Colonic mucosa (tissue), 4 donors: Measurements from ENCODE around the gene SMIM3. TPM values are rescaled to one million over a fixed set of nuclear protein-coding genes. Genes with fewer than 3 reads are reported as not detected.
"Not testable (repeated sequence)": the region's sequence is repeated elsewhere in the genome, so short reads cannot be mapped to it uniquely, and the experiment has no call there.

ENCODE experiments used
- DNase-seq: peaks from one replicate; pipeline ENCODE4 v3.0.0-alpha.2; 2020
- H3K27ac ChIP-seq: fragments of 200-600 bp; one replicate; pipeline ENCODE4 v1.8.0; 2021
- H3K27me3 ChIP-seq: fragments of 200-600 bp; one replicate; pipeline ENCODE4 v1.8.0; 2021
- H3K36me3 ChIP-seq: fragments of 200-600 bp; one replicate; pipeline ENCODE4 v1.8.0; 2021
- H3K4me1 ChIP-seq: fragments of 200-600 bp; one replicate; pipeline ENCODE4 v1.8.0; 2021; ENCODE audit warnings: mild to moderate bottlenecking
- H3K4me3 ChIP-seq: fragments of 200-600 bp; one replicate; pipeline ENCODE4 v1.8.0; 2021
- H3K9ac ChIP-seq, 2 donors: one replicate each; pipeline ENCODE4 v1.7.0; 2013; ENCODE audit warnings: control low read depth in 2 of 2, low read depth in 2 of 2, low read length in 2 of 2
- H3K9me3 ChIP-seq: fragments of 200-600 bp; one replicate; pipeline ENCODE4 v1.8.0; 2021
- intact Hi-C: fragments of 100-400 bp; cut with DNase I; formaldehyde crosslinking; loops from one replicate; pipeline ENCODE4 v1.14.1; 2022
- total RNA-seq, 2 donors: library from RNA; stranded (reverse); fragmentation: NEBNext Ultra II Directional in 1 of 2; extraction: Animal tissue kit (Norgen Biotek cat#: 25700) in 1 of 2; gene quantifications; one replicate each; pipeline ENCODE4 v1.2.1, GENCODE V29; 2021
- TF ChIP-seq, protein P1 (sequence below): fragments of 200-600 bp; IDR thresholded peaks from one replicate; pipeline ENCODE4 v1.8.0; 2022; ENCODE audit warnings: antibody characterized with exemption, mild to moderate bottlenecking
- donor health status: healthy.
- donor health status: DM: no; HTN: no; CAD: no.
- donor health status: DM: no; HTN: no; CAD: no.

The SMIM3 gene
- total RNA-seq, 2 donors from 2014 or later: 10.1 to 12.6 TPM

DNA sequence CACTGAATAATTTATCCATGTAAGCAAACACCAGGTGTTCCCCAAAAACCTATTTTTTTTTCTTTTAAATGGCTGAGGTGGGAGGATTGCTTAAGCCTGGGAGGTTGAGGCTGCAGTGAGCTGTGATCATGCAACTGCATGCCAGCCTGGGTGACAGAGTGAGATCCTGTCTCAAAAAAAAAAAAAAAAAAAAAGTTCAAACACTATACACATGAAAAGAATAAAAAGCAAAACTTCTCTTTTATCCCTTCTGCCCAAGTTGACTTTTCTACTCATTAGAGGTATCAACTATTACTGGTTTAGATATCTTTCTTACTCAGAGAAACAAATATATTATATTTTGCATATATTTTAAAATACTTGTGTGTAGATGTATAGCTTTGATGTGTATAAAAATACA is 37.6 kb upstream of the SMIM3 start:
- H3K27ac ChIP-seq: no peak overlapping the region
- intact Hi-C loops: no loop called here

GRCh38 chr5:150742455-150743141 is 36.0 kb upstream of the SMIM3 start:
- H3K27me3 ChIP-seq, H3K36me3 ChIP-seq, H3K9me3 ChIP-seq, intact Hi-C loops, H3K9ac ChIP-seq, H3K4me1 ChIP-seq, H3K27ac ChIP-seq, DNase-seq, H3K4me3 ChIP-seq: not testable (repeated sequence)

More for the DNA sequence above, 37.6 kb upstream of the SMIM3 start:
- H3K9me3 ChIP-seq: no peaks in the 10 kb centered on the region
- TF ChIP-seq, protein P1, sequence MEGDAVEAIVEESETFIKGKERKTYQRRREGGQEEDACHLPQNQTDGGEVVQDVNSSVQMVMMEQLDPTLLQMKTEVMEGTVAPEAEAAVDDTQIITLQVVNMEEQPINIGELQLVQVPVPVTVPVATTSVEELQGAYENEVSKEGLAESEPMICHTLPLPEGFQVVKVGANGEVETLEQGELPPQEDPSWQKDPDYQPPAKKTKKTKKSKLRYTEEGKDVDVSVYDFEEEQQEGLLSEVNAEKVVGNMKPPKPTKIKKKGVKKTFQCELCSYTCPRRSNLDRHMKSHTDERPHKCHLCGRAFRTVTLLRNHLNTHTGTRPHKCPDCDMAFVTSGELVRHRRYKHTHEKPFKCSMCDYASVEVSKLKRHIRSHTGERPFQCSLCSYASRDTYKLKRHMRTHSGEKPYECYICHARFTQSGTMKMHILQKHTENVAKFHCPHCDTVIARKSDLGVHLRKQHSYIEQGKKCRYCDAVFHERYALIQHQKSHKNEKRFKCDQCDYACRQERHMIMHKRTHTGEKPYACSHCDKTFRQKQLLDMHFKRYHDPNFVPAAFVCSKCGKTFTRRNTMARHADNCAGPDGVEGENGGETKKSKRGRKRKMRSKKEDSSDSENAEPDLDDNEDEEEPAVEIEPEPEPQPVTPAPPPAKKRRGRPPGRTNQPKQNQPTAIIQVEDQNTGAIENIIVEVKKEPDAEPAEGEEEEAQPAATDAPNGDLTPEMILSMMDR: no peak
- no peaks in the 10 kb centered on the region for H3K4me1 ChIP-seq
- no peaks in the 10 kb centered on the region for H3K36me3 ChIP-seq
- DNase-seq: no peak
- no peak overlapping the region for H3K4me3 ChIP-seq
- no peak overlapping the region for H3K9ac ChIP-seq
- no peaks in the 10 kb centered on the region for H3K27me3 ChIP-seq

DNA sequence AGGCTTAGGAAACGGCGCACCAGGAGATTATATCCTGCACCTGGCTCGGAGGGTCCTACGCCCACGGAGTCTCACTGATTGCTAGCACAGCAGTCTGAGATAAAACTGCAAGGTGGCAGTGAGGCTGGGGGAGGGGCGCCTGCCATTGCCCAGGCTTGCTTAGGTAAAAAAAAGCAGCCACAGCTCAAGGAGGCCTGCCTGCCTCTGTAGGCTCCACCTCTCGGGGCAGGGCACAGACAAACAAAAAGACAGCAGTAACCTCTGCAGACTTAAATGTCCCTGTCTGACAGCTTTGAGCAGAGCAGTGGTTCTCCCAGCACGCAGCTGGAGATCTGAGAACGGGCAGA is 35.4 kb upstream of the SMIM3 start:
- DNase-seq, intact Hi-C loops, H3K36me3 ChIP-seq, H3K27me3 ChIP-seq, H3K27ac ChIP-seq, H3K4me1 ChIP-seq, H3K9me3 ChIP-seq, H3K9ac ChIP-seq, H3K4me3 ChIP-seq: not testable (repeated sequence)

GRCh38 chr5:150750469-150750868 is 28.1 kb upstream of the SMIM3 start:
- no peak overlapping the region for H3K27ac ChIP-seq
- intact Hi-C loops: no loop called here
- no peak overlapping the region for H3K4me3 ChIP-seq
- no peak for DNase-seq
- H3K36me3 ChIP-seq: peaks cover 14% of the 10 kb centered on the region
- no peaks in the 10 kb centered on the region for H3K9me3 ChIP-seq
- TF ChIP-seq, protein P1: no peak
- no peak overlapping the region for H3K9ac ChIP-seq
- H3K4me1 ChIP-seq: peaks cover 3% of the 10 kb centered on the region
- no peaks in the 10 kb centered on the region for H3K27me3 ChIP-seq

- Histone ChIP-seq H3K4me3 (no peak overlapping the region), H3K27me3 (no peaks in the 10 kb centered on the region), H3K36me3 (peaks cover 14% of the 10 kb centered on the region), H3K9ac (no peak overlapping the region), H3K9me3 (no peaks in the 10 kb centered on the region), H3K4me1 (peaks cover 3% of the 10 kb centered on the region), H3K27ac (no peak overlapping the region)
- TF ChIP-seq, protein P1: no peak
- intact Hi-C loops: no loop called here
- DNase-seq: no peak
Observed at GRCh38 chr5:150751096-150751891, 27.3 kb upstream of the SMIM3 start.

DNA sequence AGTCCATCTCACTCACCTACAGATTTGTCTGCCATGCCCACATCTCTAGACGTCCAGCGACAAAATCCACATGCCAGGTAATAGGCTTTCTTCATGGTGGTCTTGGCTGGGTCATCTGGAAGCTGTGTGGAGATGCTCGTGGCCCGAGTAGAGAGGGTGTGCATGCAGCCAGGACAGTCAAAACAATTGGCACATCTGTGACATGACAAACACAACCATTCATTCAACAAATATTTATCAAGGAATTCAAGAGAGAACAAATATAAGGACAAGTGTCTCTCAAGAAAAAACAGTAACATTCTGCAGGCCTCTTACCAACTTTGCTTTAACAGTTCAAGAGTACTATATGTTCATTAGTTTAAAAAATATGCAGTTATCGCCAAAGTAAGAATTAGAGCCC is 25.1 kb upstream of the SMIM3 start:
- peaks cover 14% of the 10 kb centered on the region for H3K4me1 ChIP-seq
- intact Hi-C loops: no loop called here

More for the DNA sequence above, 25.1 kb upstream of the SMIM3 start:
- Histone ChIP-seq H3K9me3 (no peaks in the 10 kb centered on the region), H3K4me3 (no peak overlapping the region), H3K27me3 (no peaks in the 10 kb centered on the region), H3K9ac (no peak overlapping the region), H3K36me3 (peaks cover 14% of the 10 kb centered on the region), H3K27ac (no peak overlapping the region)
- DNase-seq: no peak
- TF ChIP-seq, protein P1: no peak
